GM12892 (cell line): ENCODE measurements around the gene ENHO.
A peak's percentile ranks its signal among the peaks of the same experiment; 100 is the strongest.

Experiments used
- DNase-seq: peaks from one replicate; pipeline ENCODE4 v3.0.0; 2011; ENCODE audit not compliant: insufficient read length
- FAIRE-seq: peaks from 2 replicates; lab custom pipeline; 2011; peaks lifted over from hg19 to GRCh38; lab: Jason Lieb, UNC
- POLR2A ChIP-seq: IDR thresholded peaks from 2 replicates; pipeline ENCODE4 v1.6.1; 2011; ENCODE audit warnings: low read depth, low read length, control low read depth
- POLR2AphosphoS5 ChIP-seq: IDR thresholded peaks from 2 replicates; pipeline ENCODE4 v1.6.1; 2011; ENCODE audit warnings: low read depth, low read length, control low read depth
- TAF1 ChIP-seq: IDR thresholded peaks from 2 replicates; pipeline ENCODE4 v1.6.1; 2011; ENCODE audit warnings: low read depth, mild to moderate bottlenecking, control low read depth, low read length, borderline replicate concordance

ENHO gene

DNA sequence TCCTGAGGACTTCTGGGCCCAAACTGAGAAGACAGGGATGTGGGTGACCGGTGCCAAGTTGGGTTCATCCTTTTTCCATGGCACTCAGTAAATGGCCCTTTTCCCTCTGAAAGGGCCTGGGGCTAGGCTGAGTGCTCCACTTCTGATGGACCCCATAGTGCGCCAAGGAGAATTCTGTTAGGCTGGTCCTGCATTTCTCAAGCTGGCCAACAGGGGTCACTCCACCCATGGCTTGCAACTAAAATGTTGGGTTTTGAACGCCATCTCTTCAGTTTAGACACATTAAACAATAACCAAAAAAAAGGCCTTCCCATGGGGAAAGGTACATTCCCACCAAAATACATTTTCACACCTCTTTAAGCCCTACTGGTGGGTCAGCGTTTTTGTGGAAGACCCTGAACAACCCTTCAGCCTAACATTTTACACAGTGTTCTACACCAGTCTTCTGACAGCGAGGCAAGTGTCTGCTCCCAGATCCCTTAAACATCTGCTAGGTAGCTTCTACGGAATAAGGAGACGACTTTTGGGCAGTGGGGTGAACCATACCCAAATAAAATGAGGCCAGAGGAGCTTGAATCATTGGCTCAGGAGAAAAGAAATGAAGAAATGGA is 39.5 kb upstream of the ENHO start:
- no peak for FAIRE-seq
- DNase-seq = no peak
- TF ChIP-seq TAF1 (no peak), POLR2A (no peak), POLR2AphosphoS5 (no peak)

DNA sequence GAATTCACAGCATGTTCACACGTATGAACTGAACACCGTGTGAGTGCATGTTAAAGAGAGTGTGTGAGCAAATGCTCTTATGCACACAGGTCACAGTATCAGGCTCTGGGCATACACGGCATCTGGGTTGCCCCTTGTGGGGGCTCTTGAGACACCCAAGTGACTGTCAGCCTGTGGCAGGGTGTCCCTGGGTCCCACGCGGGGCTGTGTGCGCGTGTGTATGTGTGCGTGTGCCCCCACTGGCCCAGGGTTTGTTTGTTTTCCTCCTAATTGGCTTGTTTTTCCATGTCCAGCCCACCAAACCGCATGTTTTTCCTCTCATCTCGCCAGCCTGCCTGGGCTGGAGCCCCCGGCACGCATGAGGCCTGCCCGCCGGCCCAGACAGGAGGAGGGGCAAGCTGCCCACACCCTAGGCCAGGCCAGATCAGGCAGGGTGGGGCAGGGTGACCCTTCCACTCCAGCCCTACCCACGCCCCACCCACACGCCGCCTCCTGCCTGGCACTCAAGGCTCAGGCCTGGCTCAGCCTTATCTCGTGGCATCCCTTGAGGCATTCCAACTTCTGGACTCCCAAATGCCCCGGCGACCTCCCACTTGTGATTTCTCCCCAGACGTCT is 37.9 kb upstream of the ENHO start:
- TF ChIP-seq POLR2A = no peak
- TF ChIP-seq POLR2AphosphoS5 = no peak
- TF ChIP-seq TAF1 = no peak
- no peak for DNase-seq
- no peak for FAIRE-seq

DNA sequence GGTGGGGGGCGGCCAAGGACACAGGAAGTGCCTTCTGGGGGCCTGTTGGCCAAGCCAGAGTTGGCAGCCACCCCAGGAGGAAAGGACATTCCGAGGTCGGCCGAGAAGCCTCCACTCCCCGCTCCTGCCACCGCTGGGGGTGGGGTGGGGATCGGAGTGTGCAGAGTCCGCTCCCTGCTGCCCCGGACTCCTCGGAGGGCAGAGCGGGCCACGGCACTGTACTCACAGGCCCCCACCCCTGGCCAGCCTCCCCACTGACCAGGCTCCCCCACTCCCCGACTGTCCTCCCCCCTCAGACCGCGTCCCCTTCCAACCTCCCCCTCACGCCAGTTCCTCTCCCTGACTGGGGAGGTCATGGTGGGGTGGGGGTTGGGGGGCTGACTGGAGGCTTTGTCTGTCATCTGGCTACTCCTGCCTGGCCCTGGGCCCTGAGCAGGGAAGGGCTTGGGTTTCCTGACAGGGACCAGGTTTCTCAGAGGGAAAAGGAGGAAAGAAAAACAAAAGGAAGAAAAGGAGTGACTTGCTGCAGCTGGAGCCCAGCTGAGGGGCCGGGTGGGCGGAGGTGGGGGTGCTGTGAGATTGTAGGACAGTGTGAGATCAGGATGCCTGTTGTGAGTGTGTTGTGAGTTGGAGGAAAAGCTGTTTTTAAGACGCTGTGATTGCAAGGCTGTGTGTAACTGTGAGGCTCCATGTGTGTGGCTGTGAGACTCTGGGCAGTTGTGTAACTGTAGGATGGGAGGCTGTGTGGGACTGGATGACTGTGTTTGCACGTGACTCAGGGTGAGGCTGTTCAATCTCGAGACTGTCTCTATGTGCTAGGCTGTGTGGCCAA is 37.0 kb upstream of the ENHO start:
- no peak for DNase-seq
- FAIRE-seq = peak; percentile 46

DNA sequence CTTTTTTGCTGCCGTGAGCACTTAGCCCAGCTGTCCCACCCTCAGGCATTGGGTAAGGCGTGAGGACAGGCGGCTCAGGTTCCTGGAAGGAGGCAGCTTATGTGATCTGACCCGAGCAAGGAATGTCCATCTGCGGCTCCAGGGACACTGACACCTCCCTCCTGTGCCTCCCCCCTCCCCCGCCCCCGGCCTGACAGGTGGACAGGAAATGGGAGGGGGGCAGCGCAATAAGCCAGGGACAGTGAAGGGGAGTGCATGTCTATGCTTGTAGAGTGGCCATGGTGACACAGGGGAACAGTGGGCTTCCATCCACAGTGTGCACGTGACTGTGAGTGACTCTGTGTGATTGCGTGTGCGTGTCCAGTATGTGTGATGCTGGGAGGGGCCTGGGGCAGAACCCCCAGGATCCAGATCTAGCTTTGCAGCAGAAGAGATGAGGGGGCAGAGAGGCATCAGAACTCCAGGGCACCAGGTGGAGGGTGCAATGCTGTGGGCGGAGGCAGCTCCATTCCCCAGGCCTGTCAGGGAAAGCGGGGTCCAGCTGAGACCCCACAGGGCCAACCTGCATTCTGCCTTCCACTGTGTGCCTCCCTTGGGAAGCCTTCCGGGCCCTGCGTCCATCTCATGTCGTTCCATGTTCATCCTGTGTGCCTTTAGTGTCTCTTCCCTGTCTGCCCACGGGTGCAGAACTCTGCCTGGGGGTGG is 36.3 kb upstream of the ENHO start:
- FAIRE-seq = no peak
- DNase-seq = no peak
- TF ChIP-seq POLR2A (no peak), TAF1 (no peak), POLR2AphosphoS5 (no peak)

More for the DNA sequence above, 37.0 kb upstream of the ENHO start:
- TF ChIP-seq POLR2A = no peak
- no peak for TF ChIP-seq TAF1
- no peak for TF ChIP-seq POLR2AphosphoS5

DNA sequence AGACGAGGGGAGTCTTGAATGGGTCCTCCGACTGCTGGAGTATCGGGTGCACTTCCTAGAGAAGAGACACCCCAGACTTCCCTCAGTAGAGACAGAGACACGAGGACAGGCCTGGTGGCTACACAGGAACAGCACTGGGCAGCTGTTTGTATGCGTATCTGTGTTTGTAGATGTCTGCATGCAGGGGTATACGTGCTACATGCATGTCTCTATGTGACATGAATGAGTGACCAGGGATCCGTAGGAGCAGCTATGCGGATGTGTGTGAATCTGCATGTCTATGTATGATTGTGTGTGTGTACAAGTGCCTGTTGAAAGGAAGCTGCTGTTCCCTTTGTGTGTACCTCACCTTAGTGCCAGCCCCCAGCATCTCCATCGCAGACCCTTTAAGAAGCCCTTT is 35.6 kb upstream of the ENHO start:
- DNase-seq (no peak), FAIRE-seq (no peak)

DNA sequence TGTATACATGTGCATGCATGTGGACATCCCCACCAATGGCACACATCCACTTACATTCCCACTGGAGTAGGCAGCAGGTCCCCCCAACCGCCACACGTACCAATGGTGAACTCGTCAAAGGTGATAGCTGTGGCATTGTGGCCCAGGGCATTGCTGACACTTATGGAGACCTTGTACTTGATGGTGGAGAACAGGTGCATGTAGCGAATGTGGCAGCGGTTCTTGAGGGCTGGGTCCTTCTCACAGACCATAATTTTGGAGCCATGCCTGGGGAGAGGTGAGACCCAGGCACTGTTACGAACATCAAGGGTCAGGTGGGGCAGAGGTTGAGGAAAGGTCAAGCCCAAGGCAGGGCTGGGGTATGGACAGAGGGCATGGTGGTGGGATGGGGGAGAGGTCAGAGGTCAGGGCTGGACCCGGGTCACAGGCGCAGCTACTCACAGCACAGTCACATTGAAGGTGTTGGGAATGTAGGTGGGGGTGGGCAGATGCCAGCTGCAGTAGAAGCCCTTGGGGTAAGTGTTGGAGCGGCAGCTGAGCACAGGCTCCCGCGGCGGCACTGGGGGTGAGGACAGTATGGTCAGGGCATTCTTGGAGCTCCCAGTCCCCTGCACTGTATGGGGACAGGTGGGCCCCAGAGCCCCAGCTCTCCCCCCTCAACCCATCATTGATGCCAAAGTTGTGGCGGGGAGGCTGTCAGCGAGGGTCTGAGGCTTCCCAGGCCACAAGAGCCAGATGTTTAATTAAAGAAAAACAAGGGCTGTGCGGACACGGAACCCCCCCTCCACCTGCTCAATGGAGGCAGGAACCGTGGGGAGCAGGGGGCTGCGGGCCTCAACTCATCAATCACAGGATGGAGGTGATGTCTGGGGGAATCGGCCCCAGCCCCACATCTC is 34.9 kb upstream of the ENHO start:
- FAIRE-seq = no peak
- TF ChIP-seq TAF1 = no peak
- TF ChIP-seq POLR2A = no peak
- TF ChIP-seq POLR2AphosphoS5 = no peak
- DNase-seq = no peak

More for the DNA sequence above, 35.6 kb upstream of the ENHO start:
- TF ChIP-seq TAF1 (no peak), POLR2A (no peak), POLR2AphosphoS5 (no peak)

DNA sequence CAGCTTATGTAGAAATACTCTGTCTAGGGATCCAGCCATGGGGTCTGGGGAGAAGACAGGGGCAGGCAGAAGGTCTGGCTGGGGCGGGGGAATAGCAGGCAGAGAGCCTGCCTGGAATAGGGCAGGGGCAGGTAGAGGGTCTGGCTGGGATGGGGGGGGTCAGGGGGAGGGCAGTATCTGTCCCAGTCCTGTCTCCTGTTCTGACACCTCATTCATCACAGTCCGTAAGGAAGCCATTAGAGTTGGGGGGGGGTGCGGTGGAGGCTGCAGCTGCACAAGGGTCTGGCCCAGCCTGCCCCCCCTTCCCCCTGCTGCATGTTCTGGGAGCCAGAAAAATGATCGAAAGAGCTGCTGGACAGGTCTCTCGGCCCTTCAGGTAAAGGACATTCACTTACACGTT is 34.2 kb upstream of the ENHO start:
- FAIRE-seq = no peak
- no peak for TF ChIP-seq TAF1
- no peak for TF ChIP-seq POLR2A
- TF ChIP-seq POLR2AphosphoS5 = no peak
- DNase-seq = no peak

DNA sequence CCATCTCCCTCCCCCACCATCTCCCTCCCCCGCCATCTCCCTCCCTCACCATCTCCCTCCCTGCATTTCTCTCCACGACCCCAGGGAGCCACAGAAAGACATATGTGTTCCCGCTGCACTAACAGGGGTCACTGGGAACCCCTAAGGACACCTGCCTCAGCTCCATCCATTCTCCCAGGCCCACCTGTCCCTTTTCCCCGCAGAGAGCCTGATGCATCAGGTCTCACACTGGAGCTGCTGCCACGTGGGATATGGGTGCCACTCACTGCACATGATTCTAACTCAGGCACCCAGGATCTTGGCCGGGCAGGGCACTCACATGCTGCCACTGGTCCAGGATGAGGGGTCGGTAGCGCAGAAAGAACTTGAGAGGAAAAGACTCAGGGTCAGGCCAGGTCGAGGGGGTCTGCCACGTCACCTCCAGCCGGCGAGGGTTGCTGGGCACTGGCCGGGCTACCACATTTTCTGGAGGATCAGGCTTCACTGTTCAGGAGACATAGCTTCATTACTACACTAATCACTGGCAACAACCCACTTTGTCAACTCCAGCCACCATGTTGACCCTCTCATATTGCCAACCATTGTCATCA is 33.2 kb upstream of the ENHO start:
- DNase-seq (no peak), FAIRE-seq (no peak)
- TF ChIP-seq POLR2AphosphoS5 (no peak), TAF1 (no peak), POLR2A (no peak)

DNA sequence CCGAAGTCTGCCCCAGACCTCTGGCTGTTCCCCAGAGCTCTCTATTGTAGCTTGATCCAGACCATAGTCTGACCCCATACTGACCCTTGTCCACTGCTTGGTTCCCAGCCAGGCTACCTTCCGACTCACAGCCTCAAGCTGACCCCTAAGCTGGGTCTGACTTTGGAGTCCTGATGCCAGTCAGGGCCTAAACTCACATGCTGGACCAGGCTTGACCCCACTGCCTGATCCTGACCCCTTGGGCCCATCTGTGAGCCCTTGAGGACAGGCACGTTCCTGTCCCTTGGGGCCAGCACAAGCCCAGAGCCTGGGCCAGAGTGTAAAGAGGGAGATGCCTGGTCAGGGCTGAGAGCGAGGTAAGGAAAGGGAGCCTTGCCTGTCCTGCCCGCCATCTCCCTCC is 32.7 kb upstream of the ENHO start:
- FAIRE-seq (no peak), DNase-seq (no peak)
- TF ChIP-seq TAF1 = no peak
- TF ChIP-seq POLR2AphosphoS5 = no peak
- TF ChIP-seq POLR2A = no peak

DNA sequence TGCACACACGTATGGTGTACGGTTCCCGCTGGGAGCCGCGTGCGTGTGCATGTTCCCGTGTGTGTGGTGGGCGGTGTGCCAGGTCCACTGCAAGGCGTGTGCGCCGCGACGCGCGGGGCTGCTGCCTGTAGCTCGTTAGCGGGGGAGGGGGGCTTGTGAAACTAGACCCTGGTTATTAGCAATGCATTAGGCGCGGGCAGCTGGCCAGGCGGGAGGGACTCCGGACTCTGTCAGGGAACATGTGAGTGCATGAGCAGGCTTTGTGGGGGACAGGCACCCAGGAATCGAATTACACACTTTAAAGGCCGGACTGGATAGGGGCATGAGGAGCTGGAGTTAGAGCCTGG is 32.2 kb upstream of the ENHO start:
- no peak for DNase-seq
- no peak for FAIRE-seq
- TF ChIP-seq TAF1 = no peak
- TF ChIP-seq POLR2AphosphoS5 = no peak
- TF ChIP-seq POLR2A = no peak
